HL-60 (cell line): ENCODE measurements around the gene LETM1.

Experiments used
- DNase-seq, 2 experiments: peaks; one replicate each; pipeline ENCODE4 v3.0.0-alpha.2; 2010 to 2020; ENCODE audit warnings: low read depth in 1 of 2, low spot score in 1 of 2
- H3K27ac ChIP-seq: fragments of 250-450 bp; sonication (Bioruptor Pico); replicated peaks from 2 replicates; pipeline ENCODE4 v1.5.1; 2020; ENCODE audit warnings: mild to moderate bottlenecking, moderate library complexity
- H3K27me3 ChIP-seq: fragments of 250-450 bp; sonication (Bioruptor Pico); 2 replicates; pipeline ENCODE4 v1.5.1; 2021; ENCODE audit warnings: mild to moderate bottlenecking, moderate library complexity; ENCODE audit not compliant: insufficient read depth, poor library complexity, severe bottlenecking
- H3K4me3 ChIP-seq: replicated peaks from 2 replicates; pipeline ENCODE4 v1.5.1; 2011; ENCODE audit warnings: mild to moderate bottlenecking, control low read depth, low read length; ENCODE audit not compliant: insufficient read depth
- CTCF ChIP-seq: IDR thresholded peaks from one replicate; pipeline ENCODE4 v1.5.1; 2011; ENCODE audit warnings: low read length, control low read depth, inconsistent platforms; ENCODE audit not compliant: insufficient read depth
- GABPA ChIP-seq: IDR thresholded peaks from 2 replicates; pipeline ENCODE4 v1.6.1; 2012; ENCODE audit warnings: low read depth
- POLR2AphosphoS5 ChIP-seq: IDR thresholded peaks from 2 replicates; pipeline ENCODE4 v1.6.1; 2012; ENCODE audit warnings: low read depth
- SPI1 ChIP-seq: IDR thresholded peaks from 2 replicates; pipeline ENCODE4 v1.6.1; 2012; ENCODE audit warnings: low read depth, mild to moderate bottlenecking, borderline replicate concordance
- TF ChIP-seq, protein P1 (sequence below): IDR thresholded peaks from 2 replicates; pipeline ENCODE4 v1.6.1; 2012; ENCODE audit warnings: low read depth; ENCODE audit not compliant: insufficient replicate concordance

Gene LETM1

DNA sequence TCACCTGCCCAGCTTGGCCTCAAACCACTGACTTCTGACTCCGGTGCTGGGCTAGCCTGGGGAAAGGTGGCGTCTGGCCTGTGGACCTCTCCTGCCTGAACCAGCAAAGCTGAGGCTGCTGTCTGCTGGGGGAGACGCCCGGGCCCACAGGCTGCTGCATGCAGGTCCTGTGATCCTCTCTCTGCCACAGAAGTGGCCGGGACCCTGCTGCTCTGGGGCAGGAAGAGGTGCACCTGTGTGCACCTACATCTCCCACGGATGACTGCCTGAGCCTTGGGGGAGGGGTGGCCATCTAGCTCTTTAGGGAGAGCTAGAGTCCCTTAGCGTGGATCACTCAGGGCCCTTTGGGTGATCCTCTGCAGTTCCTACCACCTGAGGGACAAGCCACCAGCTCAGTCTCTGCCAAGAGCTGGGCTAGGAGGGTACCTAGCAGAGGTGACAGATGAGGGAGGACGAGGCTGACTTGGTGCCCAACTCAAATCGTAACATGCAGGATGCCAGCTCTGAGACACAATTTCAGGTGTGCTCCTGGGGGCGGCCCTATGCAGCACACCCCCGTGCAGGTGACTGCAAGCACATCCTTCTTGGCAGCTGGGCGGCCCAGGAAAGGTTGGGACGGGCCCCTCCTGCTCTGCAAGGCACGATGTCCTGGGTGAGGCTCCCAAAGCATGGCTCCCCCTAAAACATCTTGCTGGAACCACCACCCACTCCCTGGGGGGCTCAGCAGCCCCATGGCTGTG is 22.5 kb downstream of the LETM1 start:
- Histone ChIP-seq H3K27ac (no peak overlapping the region), H3K4me3 (no peak overlapping the region), H3K27me3 (no peaks in the 10 kb centered on the region)
- DNase-seq: no peak
- TF ChIP-seq CTCF (no peak), SPI1 (no peak), GABPA (no peak), POLR2AphosphoS5 (no peak)
- TF ChIP-seq, protein P1, sequence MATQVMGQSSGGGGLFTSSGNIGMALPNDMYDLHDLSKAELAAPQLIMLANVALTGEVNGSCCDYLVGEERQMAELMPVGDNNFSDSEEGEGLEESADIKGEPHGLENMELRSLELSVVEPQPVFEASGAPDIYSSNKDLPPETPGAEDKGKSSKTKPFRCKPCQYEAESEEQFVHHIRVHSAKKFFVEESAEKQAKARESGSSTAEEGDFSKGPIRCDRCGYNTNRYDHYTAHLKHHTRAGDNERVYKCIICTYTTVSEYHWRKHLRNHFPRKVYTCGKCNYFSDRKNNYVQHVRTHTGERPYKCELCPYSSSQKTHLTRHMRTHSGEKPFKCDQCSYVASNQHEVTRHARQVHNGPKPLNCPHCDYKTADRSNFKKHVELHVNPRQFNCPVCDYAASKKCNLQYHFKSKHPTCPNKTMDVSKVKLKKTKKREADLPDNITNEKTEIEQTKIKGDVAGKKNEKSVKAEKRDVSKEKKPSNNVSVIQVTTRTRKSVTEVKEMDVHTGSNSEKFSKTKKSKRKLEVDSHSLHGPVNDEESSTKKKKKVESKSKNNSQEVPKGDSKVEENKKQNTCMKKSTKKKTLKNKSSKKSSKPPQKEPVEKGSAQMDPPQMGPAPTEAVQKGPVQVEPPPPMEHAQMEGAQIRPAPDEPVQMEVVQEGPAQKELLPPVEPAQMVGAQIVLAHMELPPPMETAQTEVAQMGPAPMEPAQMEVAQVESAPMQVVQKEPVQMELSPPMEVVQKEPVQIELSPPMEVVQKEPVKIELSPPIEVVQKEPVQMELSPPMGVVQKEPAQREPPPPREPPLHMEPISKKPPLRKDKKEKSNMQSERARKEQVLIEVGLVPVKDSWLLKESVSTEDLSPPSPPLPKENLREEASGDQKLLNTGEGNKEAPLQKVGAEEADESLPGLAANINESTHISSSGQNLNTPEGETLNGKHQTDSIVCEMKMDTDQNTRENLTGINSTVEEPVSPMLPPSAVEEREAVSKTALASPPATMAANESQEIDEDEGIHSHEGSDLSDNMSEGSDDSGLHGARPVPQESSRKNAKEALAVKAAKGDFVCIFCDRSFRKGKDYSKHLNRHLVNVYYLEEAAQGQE: no peak

GRCh38 chr4:1832690-1833089 is 23.3 kb downstream of the LETM1 start:
- DNase-seq: no peak
- no peak for TF ChIP-seq POLR2AphosphoS5
- no peak for TF ChIP-seq GABPA
- TF ChIP-seq, protein P1: no peak
- no peak for TF ChIP-seq SPI1
- no peak for TF ChIP-seq CTCF
- H3K27me3 ChIP-seq: no peaks in the 10 kb centered on the region
- H3K4me3 ChIP-seq: no peak overlapping the region
- H3K27ac ChIP-seq: no peak overlapping the region

DNA sequence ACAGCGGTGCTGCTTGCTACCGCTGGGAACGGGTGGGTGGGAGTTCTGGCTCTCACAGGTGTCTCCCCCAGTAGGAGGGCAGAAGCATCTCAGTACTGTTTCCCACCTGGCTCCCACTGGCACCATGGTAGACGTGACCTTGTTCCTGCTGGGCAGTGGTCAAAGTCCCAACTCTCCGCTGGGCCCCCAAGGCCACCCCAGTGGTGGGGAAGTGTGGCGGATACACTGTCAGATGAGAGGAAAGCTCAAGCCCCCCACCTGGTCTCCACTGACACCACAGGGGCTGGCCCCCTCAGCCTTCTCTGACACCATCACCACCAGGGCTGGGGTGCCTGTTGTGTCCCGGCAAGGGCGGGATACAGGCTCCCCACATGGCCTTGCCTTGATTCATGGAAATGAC is 24.6 kb downstream of the LETM1 start:
- H3K27ac ChIP-seq: no peak overlapping the region
- H3K4me3 ChIP-seq: no peak overlapping the region

More for the DNA sequence above, 24.6 kb downstream of the LETM1 start:
- no peak for DNase-seq
- H3K27me3 ChIP-seq: no peaks in the 10 kb centered on the region
- no peak for TF ChIP-seq GABPA
- no peak for TF ChIP-seq CTCF
- no peak for TF ChIP-seq POLR2AphosphoS5
- no peak for TF ChIP-seq SPI1
- TF ChIP-seq, protein P1: no peak
